ENCODE data around the gene LEF1.
"Not testable (repeated sequence)": the region's sequence is repeated elsewhere in the genome, so short reads cannot be mapped to it uniquely, and the experiment has no call there.

Gene LEF1

GRCh38 chr4:108024878-108025165, 143.9 kb downstream of the LEF1 start:
- DNase-seq: no peak

- DNase-seq: no peak
Observed at GRCh38 chr4:108024085-108024877, 144.5 kb downstream of the LEF1 start.

- no peak for DNase-seq
Observed at GRCh38 chr4:108018884-108019187, 149.9 kb downstream of the LEF1 start.

- DNase-seq: no peak
Observed at GRCh38 chr4:108018040-108018883, 150.5 kb downstream of the LEF1 start.

GRCh38 chr4:108013955-108014354, 154.8 kb downstream of the LEF1 start:
- no peak for DNase-seq

GRCh38 chr4:108013327-108013726, 155.4 kb downstream of the LEF1 start:
- DNase-seq: no peak

GRCh38 chr4:108012382-108012781, 156.3 kb downstream of the LEF1 start:
- DNase-seq: not testable (repeated sequence)

- no peak for DNase-seq
Observed at GRCh38 chr4:108010167-108010566, 158.6 kb downstream of the LEF1 start.

- DNase-seq: no peak
Observed at GRCh38 chr4:108008721-108009120, 160.0 kb downstream of the LEF1 start.

- DNase-seq: no peak
Observed at GRCh38 chr4:108007984-108008383, 160.7 kb downstream of the LEF1 start.

GRCh38 chr4:108006361-108006760, 162.4 kb downstream of the LEF1 start:
- DNase-seq: no peak

GRCh38 chr4:108005807-108006206, 162.9 kb downstream of the LEF1 start:
- no peak for DNase-seq

- DNase-seq: no peak
Observed at GRCh38 chr4:108004646-108005045, 164.1 kb downstream of the LEF1 start.

GRCh38 chr4:108003982-108004515, 164.7 kb downstream of the LEF1 start:
- no peak for DNase-seq

GRCh38 chr4:108001540-108002135, 167.1 kb downstream of the LEF1 start:
- DNase-seq: no peak

GRCh38 chr4:107999932-108000539, 168.7 kb downstream of the LEF1 start:
- no peak for DNase-seq

- no peak for DNase-seq
Observed at GRCh38 chr4:107997794-107998193, 170.9 kb downstream of the LEF1 start.

Data from cerebellar nuclear complex (tissue), 1 donor.